ENCODE data around the gene CACNG5. TPM values are rescaled to one million over a fixed set of nuclear protein-coding genes. Genes with fewer than 3 reads are reported as not detected.

Gene CACNG5
- total RNA-seq, 4 donors from 2014 or later = not detected

GRCh38 chr17:66920435-66920834 lies 85.5 kb downstream of the CACNG5 start:
- 60 to 61% methylated on average over 9 of the region's 9 CpGs for WGBS, 2 donors
- H3K27me3 ChIP-seq = peaks cover 0 to 22% (median 0%) of the 10 kb centered on the region in 4 donors
- no peaks in the 10 kb centered on the region for H3K36me3 ChIP-seq
- no peak overlapping the region for H3K4me3 ChIP-seq
- no peak for TF ChIP-seq POLR2A (IDR thresholded peaks at IDR 0.05)
- TF ChIP-seq, protein P1, sequence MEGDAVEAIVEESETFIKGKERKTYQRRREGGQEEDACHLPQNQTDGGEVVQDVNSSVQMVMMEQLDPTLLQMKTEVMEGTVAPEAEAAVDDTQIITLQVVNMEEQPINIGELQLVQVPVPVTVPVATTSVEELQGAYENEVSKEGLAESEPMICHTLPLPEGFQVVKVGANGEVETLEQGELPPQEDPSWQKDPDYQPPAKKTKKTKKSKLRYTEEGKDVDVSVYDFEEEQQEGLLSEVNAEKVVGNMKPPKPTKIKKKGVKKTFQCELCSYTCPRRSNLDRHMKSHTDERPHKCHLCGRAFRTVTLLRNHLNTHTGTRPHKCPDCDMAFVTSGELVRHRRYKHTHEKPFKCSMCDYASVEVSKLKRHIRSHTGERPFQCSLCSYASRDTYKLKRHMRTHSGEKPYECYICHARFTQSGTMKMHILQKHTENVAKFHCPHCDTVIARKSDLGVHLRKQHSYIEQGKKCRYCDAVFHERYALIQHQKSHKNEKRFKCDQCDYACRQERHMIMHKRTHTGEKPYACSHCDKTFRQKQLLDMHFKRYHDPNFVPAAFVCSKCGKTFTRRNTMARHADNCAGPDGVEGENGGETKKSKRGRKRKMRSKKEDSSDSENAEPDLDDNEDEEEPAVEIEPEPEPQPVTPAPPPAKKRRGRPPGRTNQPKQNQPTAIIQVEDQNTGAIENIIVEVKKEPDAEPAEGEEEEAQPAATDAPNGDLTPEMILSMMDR (IDR thresholded peaks at IDR 0.05) = no peak
- no peak overlapping the region for H3K27ac ChIP-seq
- no peaks in the 10 kb centered on the region for H3K4me1 ChIP-seq
- no peaks in the 10 kb centered on the region for H3K9me3 ChIP-seq
- DNase-seq = no peak
- intact Hi-C loops (cut with DNase I) = no loop called here

- H3K4me3 ChIP-seq = no peak overlapping the region
- no peaks in the 10 kb centered on the region for H3K4me1 ChIP-seq
- H3K36me3 ChIP-seq = no peaks in the 10 kb centered on the region
- no peak overlapping the region for H3K27ac ChIP-seq
- intact Hi-C loops (cut with DNase I) = no loop called here
- DNase-seq = no peak
- 57 to 79% methylated on average over 4 of the region's 4 CpGs for WGBS, 2 donors
- H3K27me3 ChIP-seq = peaks cover 0 to 24% (median 0%) of the 10 kb centered on the region in 4 donors
- no peak for TF ChIP-seq POLR2A (IDR thresholded peaks at IDR 0.05)
- TF ChIP-seq, protein P1 (IDR thresholded peaks at IDR 0.05) = no peak
- H3K9me3 ChIP-seq = no peaks in the 10 kb centered on the region
These were observed 86.0 kb downstream of the CACNG5 start for GRCh38 chr17:66920950-66921349.

- TF ChIP-seq POLR2A (IDR thresholded peaks at IDR 0.05) = no peak
- TF ChIP-seq, protein P1 (IDR thresholded peaks at IDR 0.05) = no peak
- no peak overlapping the region for H3K27ac ChIP-seq
- H3K9me3 ChIP-seq = no peaks in the 10 kb centered on the region
- 29 to 58% methylated on average over 1 of the region's 1 CpG for WGBS, 2 donors
- H3K27me3 ChIP-seq = peaks cover 0 to 32% (median 0%) of the 10 kb centered on the region in 4 donors
- no peaks in the 10 kb centered on the region for H3K36me3 ChIP-seq
- DNase-seq = no peak
- intact Hi-C loops (cut with DNase I) = no loop called here
- no peaks in the 10 kb centered on the region for H3K4me1 ChIP-seq
- no peak overlapping the region for H3K4me3 ChIP-seq
These were observed 89.0 kb downstream of the CACNG5 start for GRCh38 chr17:66923886-66924285.

GRCh38 chr17:66925811-66926500 lies 91.0 kb downstream of the CACNG5 start:
- no peaks in the 10 kb centered on the region for H3K36me3 ChIP-seq
- no peak for TF ChIP-seq POLR2A (IDR thresholded peaks at IDR 0.05)
- TF ChIP-seq, protein P1 (IDR thresholded peaks at IDR 0.05) = no peak

DNA sequence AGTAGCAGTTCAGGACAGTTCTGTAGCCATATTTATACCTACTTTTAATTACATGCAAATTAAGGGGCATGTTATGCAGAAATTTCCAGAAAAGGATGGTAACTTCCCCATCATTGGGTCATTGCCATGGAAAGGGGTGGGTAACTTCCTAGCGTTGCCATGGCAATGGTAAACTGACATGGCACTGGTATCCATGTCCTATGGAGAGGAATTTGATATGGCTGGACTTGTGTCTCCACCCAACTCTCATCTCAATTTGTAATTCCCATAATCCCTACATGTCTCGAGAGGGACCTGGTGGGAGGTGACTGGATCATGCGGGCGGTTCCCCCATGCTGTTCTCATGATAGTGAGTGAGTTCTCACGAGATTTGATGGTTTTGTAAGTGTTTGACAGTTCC lies 94.0 kb downstream of the CACNG5 start:
- Histone ChIP-seq H3K4me1 (no peaks in the 10 kb centered on the region), H3K4me3 (no peak overlapping the region), H3K9me3 (no peaks in the 10 kb centered on the region), H3K36me3 (no peaks in the 10 kb centered on the region), H3K27me3 (peaks cover 0 to 34% (median 0%) of the 10 kb centered on the region in 4 donors), H3K27ac (no peak overlapping the region)
- WGBS, 2 donors = 77 to 91% methylated on average over 5 of the region's 5 CpGs
- DNase-seq = no peak
- TF ChIP-seq, protein P1 (IDR thresholded peaks at IDR 0.05) = no peak
- no peak for TF ChIP-seq POLR2A (IDR thresholded peaks at IDR 0.05)
- intact Hi-C loops (cut with DNase I) = no loop called here

More at GRCh38 chr17:66925811-66926500, 91.0 kb downstream of the CACNG5 start:
- Histone ChIP-seq H3K27me3 (peaks cover 0 to 32% (median 0%) of the 10 kb centered on the region in 4 donors), H3K9me3 (no peaks in the 10 kb centered on the region), H3K4me1 (no peaks in the 10 kb centered on the region), H3K27ac (no peak overlapping the region), H3K4me3 (no peak overlapping the region)
- intact Hi-C loops (cut with DNase I) = no loop called here
- no peak for DNase-seq
- 59 to 67% methylated on average over 8 of the region's 8 CpGs for WGBS, 2 donors
